HepG2 (cell line): ENCODE results near the gene IQCF5. TPM values are rescaled to one million over a fixed set of nuclear protein-coding genes. Genes with fewer than 3 reads are reported as not detected.

Experiments used
- ATAC-seq: fragments of 200-7000 bp; cut with Tn5 transposase; 3 replicates; pipeline ENCODE4 v1.9.1; 2020; ENCODE audit warnings: mild to moderate bottlenecking, moderate library complexity
- BruUV-seq: library from RNA; stranded (reverse); fragments of 400-500 nt; replicated peaks from 2 replicates; lab custom pipeline; 2021; lab: Mats Ljungman, UMichigan
- CTCF ChIA-PET: fragments of 300-600 bp; formaldehyde crosslinking; extraction: SDS; loops from one replicate; lab custom pipeline; 2021; ENCODE audit warnings: low total read pairs, inconsistent platforms, low intra/inter-chr PET ratio; lab: Yijun Ruan, JAX
- POLR2A ChIA-PET: fragments of 350-600 bp; sonication (Branson Sonifier 250); formaldehyde crosslinking; loops from one replicate; lab custom pipeline; 2020; ENCODE audit warnings: antibody characterized with exemption, inconsistent platforms; lab: Yijun Ruan, JAX
- DNase-seq: peaks from one replicate; pipeline ENCODE4 v3.0.0-alpha.2; 2015; ENCODE audit warnings: low spot score
- FAIRE-seq: peaks from 3 replicates; lab custom pipeline; 2011; peaks lifted over from hg19 to GRCh38; lab: Jason Lieb, UNC
- H2AFZ ChIP-seq: one replicate; pipeline ENCODE4 v1.6.1; 2011; ENCODE audit warnings: low read length, inconsistent platforms
- H3K27ac ChIP-seq: fragments of 300-600 bp; 3 replicates; pipeline ENCODE4 v1.8.0; 2011; ENCODE audit warnings: mixed run types, mild to moderate bottlenecking, mixed read lengths, low read length, inconsistent platforms; ENCODE audit not compliant: insufficient read depth; ENCODE audit errors: extremely low read length
- H3K27me3 ChIP-seq, 2 experiments: fragments of 200-600 bp in 1 of 2; 2 replicates in 1 of 2; 3 replicates in 1 of 2; pipeline versions ENCODE4 v1.6.0 to v1.8.0; 2011; ENCODE audit warnings: low read length in 2 of 2, mild to moderate bottlenecking in 2 of 2, moderate library complexity in 2 of 2, inconsistent platforms in 1 of 2; ENCODE audit not compliant: insufficient read depth in 2 of 2, control insufficient read depth in 1 of 2
- H3K36me3 ChIP-seq, 2 experiments: fragments of 200-600 bp in 1 of 2; replicated peaks in 1 of 2; 2 replicates in 1 of 2; 3 replicates in 1 of 2; pipeline versions ENCODE4 v1.5.1 to v1.8.0; 2011; ENCODE audit warnings: low read length in 2 of 2, inconsistent platforms in 1 of 2; ENCODE audit not compliant: insufficient read depth in 2 of 2, control insufficient read depth in 1 of 2
- H3K4me1 ChIP-seq: 2 replicates; pipeline ENCODE4 v1.5.1; 2012; ENCODE audit warnings: low read length, inconsistent platforms; ENCODE audit not compliant: insufficient read depth
- H3K4me2 ChIP-seq: 2 replicates; pipeline ENCODE4 v1.6.0; 2011; ENCODE audit warnings: low read depth, low read length, inconsistent platforms
- H3K4me3 ChIP-seq, 3 experiments: fragments of 200-600 bp in 1 of 3; sonication (generic), shearing (Covaris generic) in 1 of 3; replicated peaks in 1 of 3; 2 replicates each; pipeline ENCODE4 v1.5.1; 2011 to 2016; ENCODE audit warnings: low read length in 3 of 3, inconsistent platforms in 2 of 3, low read depth in 2 of 3, mild to moderate bottlenecking in 2 of 3, control low read depth in 1 of 3, mixed read lengths in 1 of 3; ENCODE audit not compliant: insufficient read depth in 1 of 3
- H3K79me2 ChIP-seq: one replicate; pipeline ENCODE4 v1.6.1; 2011; ENCODE audit warnings: low read length, inconsistent platforms; ENCODE audit not compliant: insufficient read depth
- H3K9ac ChIP-seq: 2 replicates; pipeline ENCODE4 v1.6.0; 2011; ENCODE audit warnings: mild to moderate bottlenecking, low read depth, low read length, inconsistent platforms; ENCODE audit not compliant: insufficient read depth
- H3K9me3 ChIP-seq: 2 replicates; pipeline ENCODE4 v1.5.1; 2012; ENCODE audit warnings: mild to moderate bottlenecking, low read length
- H4K20me1 ChIP-seq: 2 replicates; pipeline ENCODE4 v1.6.0; 2011; ENCODE audit warnings: inconsistent platforms, mild to moderate bottlenecking, low read length, moderate library complexity; ENCODE audit not compliant: insufficient read depth
- DDIT3 ChIP-seq: sonication (generic); formaldehyde crosslinking; IDR thresholded peaks from 2 replicates; pipeline ENCODE4 v1.4.0; 2020; ENCODE audit warnings: mild to moderate bottlenecking, missing genetic modification reagents
- FIP1L1 ChIP-seq: fragments of 200-400 bp; formaldehyde crosslinking; IDR thresholded peaks from 2 replicates; pipeline ENCODE4 v1.6.1; 2018; ENCODE audit warnings: low read depth, mild to moderate bottlenecking, low read length, moderate library complexity, borderline replicate concordance; ENCODE audit not compliant: insufficient read depth
- SIX4 ChIP-seq: sonication (generic); formaldehyde crosslinking; IDR thresholded peaks from 2 replicates; pipeline ENCODE4 v1.4.0; 2020; ENCODE audit warnings: missing genetic modification reagents
- XBP1 ChIP-seq: sonication (generic); formaldehyde crosslinking; IDR thresholded peaks from 2 replicates; pipeline ENCODE4 v1.5.0; 2020; ENCODE audit warnings: missing genetic modification reagents
- ZNF281 ChIP-seq: sonication (generic); formaldehyde crosslinking; IDR thresholded peaks from 2 replicates; pipeline ENCODE4 v1.4.0; 2020; ENCODE audit warnings: missing genetic modification reagents, borderline replicate concordance
- ZNF329 ChIP-seq: sonication (generic); formaldehyde crosslinking; IDR thresholded peaks from 2 replicates; pipeline ENCODE4 v1.9.0; 2021; ENCODE audit warnings: low read depth, mild to moderate bottlenecking, missing genetic modification reagents
- ZNF354B ChIP-seq: sonication (generic); formaldehyde crosslinking; IDR thresholded peaks from 2 replicates; pipeline ENCODE4 v1.8.0; 2022; ENCODE audit warnings: mild to moderate bottlenecking, missing genetic modification reagents
- ZNF484 ChIP-seq: sonication (generic); formaldehyde crosslinking; IDR thresholded peaks from 2 replicates; pipeline ENCODE4 v1.5.1; 2020; ENCODE audit warnings: mild to moderate bottlenecking, low read depth, missing genetic modification reagents, borderline replicate concordance
- ZSCAN22 ChIP-seq: sonication (generic); formaldehyde crosslinking; IDR thresholded peaks from 2 replicates; pipeline ENCODE4 v1.4.0; 2020; ENCODE audit warnings: mild to moderate bottlenecking, missing genetic modification reagents
- WGBS: methylation state at CpG from one replicate; pipeline ENCODE4 v1.1.6; 2017; ENCODE audit warnings: low lambda C conversion rate; 5-methylcytosine and 5-hydroxymethylcytosine counted together
- in situ Hi-C: cut with HindIII; loops from 2 replicates; pipeline ENCODE4 v1.10.0; 2017; ENCODE audit warnings: low pct_unique_long_range_greater_than_20kb; ENCODE audit not compliant: extremely low pct_ligation_motif_present
- intact Hi-C: fragments of 100-400 bp; cut with micrococcal nuclease; formaldehyde crosslinking; loops from one replicate; pipeline ENCODE4 v1.10.0; 2022; ENCODE audit not compliant: unreplicated experiment
- polyA plus RNA-seq, 8 experiments: library from polyadenylated mRNA; depleted of rRNA in 3 of 8; stranded (reverse) in 7 of 8; unstranded in 1 of 8; fragments of >200 nt; fragmentation: Illumina TruSeq in 4 of 8; extraction: Trizol in 4 of 8; gene quantifications; 2 replicates each; pipeline versions ENCODE4 v1.2.1 to v1.2.3, GENCODE V29; 2011 to 2016; ENCODE audit warnings: low read depth in 4 of 8, missing spikeins in 1 of 8, mixed read lengths in 1 of 8; ENCODE audit not compliant: insufficient read depth in 1 of 8
- total RNA-seq, 5 experiments: library from RNA; depleted of rRNA; stranded (reverse); fragments of >200 nt; fragmentation: Illumina TruSeq; extraction: Trizol; gene quantifications; 2 replicates each; pipeline ENCODE4 v1.2.3, GENCODE V29; 2016; ENCODE audit warnings: low read depth in 1 of 5
- TF ChIP-seq, protein P1 (sequence below): sonication (generic); formaldehyde crosslinking; IDR thresholded peaks from 2 replicates; pipeline ENCODE4 v1.5.1; 2020; ENCODE audit warnings: missing genetic modification reagents, mild to moderate bottlenecking, borderline replicate concordance
- TF ChIP-seq, protein P2 (sequence below): sonication (generic); formaldehyde crosslinking; conservative IDR thresholded peaks from 2 replicates; pipeline ENCODE4 v1.8.1; 2023; ENCODE audit warnings: missing genetic modification reagents
- TF ChIP-seq, protein P3 (sequence below): sonication (generic); formaldehyde crosslinking; IDR thresholded peaks from 2 replicates; pipeline ENCODE4 v1.5.1; 2020; ENCODE audit warnings: mild to moderate bottlenecking, missing genetic modification reagents, borderline replicate concordance

The IQCF5 gene
- total and polyA plus RNA-seq, 2 of the 13 experiments (the other 11 are each of a cell fraction or from before 2014, with no cell fraction given): not detected

DNA sequence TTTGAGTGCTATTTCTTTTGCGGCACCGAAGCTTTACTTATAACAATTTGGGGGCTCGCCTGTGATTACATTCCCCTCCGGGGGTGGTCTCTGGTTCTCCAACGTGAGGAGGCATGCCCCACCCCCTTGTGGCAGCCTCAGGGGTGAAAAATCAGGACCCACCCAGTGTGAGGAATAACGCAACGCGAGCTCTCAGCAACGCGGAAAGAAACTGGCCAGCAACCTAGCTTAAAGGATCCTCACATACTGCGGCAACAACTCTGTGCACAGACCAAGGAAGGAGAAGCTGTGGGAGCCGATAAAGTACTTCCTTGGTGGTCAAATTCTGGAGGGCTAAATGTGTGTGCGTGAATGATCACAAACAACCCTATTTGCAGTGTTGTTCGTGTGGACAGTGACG lies 22.0 kb upstream of the IQCF5 start:
- FAIRE-seq (no peak), DNase-seq (no peak), ATAC-seq (no peak)
- in situ Hi-C loops: no loop called here
- no peak for TF ChIP-seq ZNF281 (CRISPR knock-in tag)
- no peak for TF ChIP-seq XBP1 (CRISPR knock-in tag)
- no peak for TF ChIP-seq ZNF329 (CRISPR knock-in tag)
- no peak for TF ChIP-seq ZNF354B (CRISPR knock-in tag)
- TF ChIP-seq FIP1L1: no peak
- TF ChIP-seq ZNF484 (CRISPR knock-in tag): no peak
- no peak for TF ChIP-seq ZSCAN22
- no peak for TF ChIP-seq SIX4 (CRISPR knock-in tag)
- TF ChIP-seq, protein P1, sequence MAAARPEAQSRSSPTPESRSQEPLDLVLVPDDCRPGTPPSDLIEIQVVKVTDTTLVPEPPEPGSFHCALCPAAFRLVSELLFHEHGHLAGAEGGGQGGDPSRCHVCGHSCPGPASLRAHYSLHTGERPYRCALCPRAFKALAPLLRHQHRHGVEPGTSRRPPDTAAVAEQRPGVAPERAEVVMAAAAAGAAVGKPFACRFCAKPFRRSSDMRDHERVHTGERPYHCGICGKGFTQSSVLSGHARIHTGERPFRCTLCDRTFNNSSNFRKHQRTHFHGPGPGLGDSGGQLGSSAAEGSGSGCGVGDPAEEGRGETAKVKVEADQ (CRISPR knock-in tag): no peak
- TF ChIP-seq, protein P2, sequence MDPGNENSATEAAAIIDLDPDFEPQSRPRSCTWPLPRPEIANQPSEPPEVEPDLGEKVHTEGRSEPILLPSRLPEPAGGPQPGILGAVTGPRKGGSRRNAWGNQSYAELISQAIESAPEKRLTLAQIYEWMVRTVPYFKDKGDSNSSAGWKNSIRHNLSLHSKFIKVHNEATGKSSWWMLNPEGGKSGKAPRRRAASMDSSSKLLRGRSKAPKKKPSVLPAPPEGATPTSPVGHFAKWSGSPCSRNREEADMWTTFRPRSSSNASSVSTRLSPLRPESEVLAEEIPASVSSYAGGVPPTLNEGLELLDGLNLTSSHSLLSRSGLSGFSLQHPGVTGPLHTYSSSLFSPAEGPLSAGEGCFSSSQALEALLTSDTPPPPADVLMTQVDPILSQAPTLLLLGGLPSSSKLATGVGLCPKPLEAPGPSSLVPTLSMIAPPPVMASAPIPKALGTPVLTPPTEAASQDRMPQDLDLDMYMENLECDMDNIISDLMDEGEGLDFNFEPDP (CRISPR knock-in tag): no peak
- TF ChIP-seq, protein P3, sequence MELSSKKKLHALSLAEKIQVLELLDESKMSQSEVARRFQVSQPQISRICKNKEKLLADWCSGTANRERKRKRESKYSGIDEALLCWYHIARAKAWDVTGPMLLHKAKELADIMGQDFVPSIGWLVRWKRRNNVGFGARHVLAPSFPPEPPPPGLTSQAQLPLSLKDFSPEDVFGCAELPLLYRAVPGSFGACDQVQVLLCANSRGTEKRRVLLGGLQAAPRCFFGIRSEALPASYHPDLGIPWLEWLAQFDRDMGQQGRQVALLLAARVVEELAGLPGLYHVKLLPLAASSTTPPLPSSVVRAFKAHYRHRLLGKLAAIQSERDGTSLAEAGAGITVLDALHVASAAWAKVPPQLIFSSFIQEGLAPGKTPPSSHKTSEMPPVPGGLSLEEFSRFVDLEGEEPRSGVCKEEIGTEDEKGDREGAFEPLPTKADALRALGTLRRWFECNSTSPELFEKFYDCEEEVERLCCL (CRISPR knock-in tag): no peak
- TF ChIP-seq DDIT3: no peak
- Histone ChIP-seq H3K9ac (no peak overlapping the region), H3K4me2 (no peak overlapping the region), H2AFZ (no peak overlapping the region), H4K20me1 (no peaks in the 10 kb centered on the region), H3K4me1 (no peaks in the 10 kb centered on the region), H3K36me3 (no peaks in the 10 kb centered on the region), H3K9me3 (no peaks in the 10 kb centered on the region), H3K27ac (no peak overlapping the region), H3K4me3 (no peak overlapping the region), H3K27me3 (peaks cover 0 to 22% of the 10 kb centered on the region in 2 experiments; a peak in 2 of 5 replicates), H3K79me2 (no peaks in the 10 kb centered on the region)
- ChIA-PET CTCF (no interaction called here), POLR2A (no interaction called here)
- no TSS peak for BruUV-seq
- WGBS: 53% methylated on average over 12 of the region's 15 CpGs
- intact Hi-C loops: no loop called here
